AG09309 (cell line): ENCODE data around the gene DHFR2.
A peak's percentile ranks its signal among the peaks of the same experiment; 100 is the strongest.
"Not testable (repeated sequence)": the region's sequence is repeated elsewhere in the genome, so short reads cannot be mapped to it uniquely, and the experiment has no call there.

ENCODE experiments used
- DNase-seq: peaks from one replicate; pipeline ENCODE4 v3.0.0-alpha.2; 2010; ENCODE audit warnings: low read depth
- H3K4me3 ChIP-seq: 2 replicates; pipeline ENCODE4 v1.5.1; 2011; ENCODE audit warnings: mild to moderate bottlenecking, low read depth, low read length, moderate library complexity; ENCODE audit not compliant: control insufficient read depth
- TF ChIP-seq, protein P1 (sequence below): IDR thresholded peaks from 2 replicates; pipeline ENCODE4 v1.5.1; 2011; ENCODE audit warnings: mild to moderate bottlenecking, low read depth, low read length, inconsistent platforms; ENCODE audit not compliant: insufficient read depth, control insufficient read depth; ENCODE audit errors: missing control alignments

The DHFR2 gene

GRCh38 chr3:94062513-94063404 lies at the start of gene DHFR2, which contains the start of gene NSUN3:
DHFR2 (minus strand) TSS chr3:94062916; CDS start chr3:94061511, 1,405 bp downstream.
NSUN3 (plus strand) TSS chr3:94063061; CDS start chr3:94063127, 66 bp downstream.
- TF ChIP-seq, protein P1, sequence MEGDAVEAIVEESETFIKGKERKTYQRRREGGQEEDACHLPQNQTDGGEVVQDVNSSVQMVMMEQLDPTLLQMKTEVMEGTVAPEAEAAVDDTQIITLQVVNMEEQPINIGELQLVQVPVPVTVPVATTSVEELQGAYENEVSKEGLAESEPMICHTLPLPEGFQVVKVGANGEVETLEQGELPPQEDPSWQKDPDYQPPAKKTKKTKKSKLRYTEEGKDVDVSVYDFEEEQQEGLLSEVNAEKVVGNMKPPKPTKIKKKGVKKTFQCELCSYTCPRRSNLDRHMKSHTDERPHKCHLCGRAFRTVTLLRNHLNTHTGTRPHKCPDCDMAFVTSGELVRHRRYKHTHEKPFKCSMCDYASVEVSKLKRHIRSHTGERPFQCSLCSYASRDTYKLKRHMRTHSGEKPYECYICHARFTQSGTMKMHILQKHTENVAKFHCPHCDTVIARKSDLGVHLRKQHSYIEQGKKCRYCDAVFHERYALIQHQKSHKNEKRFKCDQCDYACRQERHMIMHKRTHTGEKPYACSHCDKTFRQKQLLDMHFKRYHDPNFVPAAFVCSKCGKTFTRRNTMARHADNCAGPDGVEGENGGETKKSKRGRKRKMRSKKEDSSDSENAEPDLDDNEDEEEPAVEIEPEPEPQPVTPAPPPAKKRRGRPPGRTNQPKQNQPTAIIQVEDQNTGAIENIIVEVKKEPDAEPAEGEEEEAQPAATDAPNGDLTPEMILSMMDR = no peak
- H3K4me3 ChIP-seq = peak within 1 kb of the TSS; percentile 74
- DNase-seq = peak; percentile 94

- DNase-seq = no peak
- TF ChIP-seq, protein P1 = no peak
- H3K4me3 ChIP-seq = no peak overlapping the region
Observed at GRCh38 chr3:94110854-94111253, 48.1 kb upstream of the DHFR2 start.

DNA sequence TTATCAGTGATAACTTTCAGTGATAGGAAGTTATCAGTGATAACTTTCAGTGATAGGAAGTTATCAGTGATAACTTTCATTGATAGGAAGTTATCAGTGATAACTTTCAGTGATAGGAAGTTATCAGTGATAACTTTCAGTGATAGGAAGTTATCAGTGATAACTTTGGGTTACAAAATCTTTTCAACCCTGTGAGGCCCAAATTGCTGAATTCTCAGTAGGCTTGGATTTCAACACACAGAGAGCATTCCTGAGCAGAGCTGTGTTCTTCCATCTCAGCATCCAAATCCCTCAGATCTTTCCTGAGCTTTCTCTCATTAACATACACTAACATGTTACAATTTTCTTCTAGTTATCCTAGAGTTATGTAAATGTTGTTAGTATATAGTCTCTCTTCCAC lies 47.5 kb upstream of the DHFR2 start:
- DNase-seq, H3K4me3 ChIP-seq: not testable (repeated sequence)

DNA sequence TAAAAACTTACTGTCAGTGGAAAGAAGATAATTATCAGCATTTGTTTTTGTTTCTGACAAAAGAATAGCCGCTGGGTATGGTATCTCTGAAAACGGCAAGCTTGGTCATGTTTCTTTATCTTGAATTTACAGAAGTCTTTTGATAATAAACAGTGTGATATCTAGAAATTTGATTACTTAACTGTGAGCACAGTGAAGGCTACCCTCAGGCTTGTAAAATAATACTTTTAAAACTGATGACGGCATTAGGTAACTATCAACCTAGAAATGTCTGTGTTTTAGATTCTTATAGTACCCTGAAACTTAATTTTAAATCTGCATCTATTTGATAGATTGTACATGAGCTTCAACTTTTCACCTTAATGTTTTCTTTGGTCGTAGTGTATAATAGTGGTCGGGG lies 43.6 kb upstream of the DHFR2 start:
- TF ChIP-seq, protein P1 = no peak
- H3K4me3 ChIP-seq = no peak overlapping the region
- DNase-seq = no peak

DNA sequence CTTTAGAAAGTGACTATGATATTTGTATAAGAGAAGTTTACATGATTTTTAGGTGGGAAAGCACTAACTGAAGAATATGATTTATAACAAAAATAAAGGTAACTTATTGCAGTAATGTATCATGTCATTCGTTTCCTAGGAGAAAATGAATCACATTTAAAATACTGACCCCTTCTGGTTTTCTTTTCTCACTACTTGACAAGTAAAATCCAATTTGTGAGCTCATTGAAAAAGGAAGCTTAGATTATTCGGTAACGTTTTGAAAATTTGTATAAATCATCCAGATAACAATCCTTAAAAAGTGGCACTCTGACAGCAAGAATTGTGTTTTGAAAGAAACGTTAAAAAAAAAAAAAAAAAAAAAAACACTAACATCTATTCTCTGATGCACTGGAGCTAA lies 39.1 kb upstream of the DHFR2 start:
- no peak overlapping the region for H3K4me3 ChIP-seq
- no peak for DNase-seq
- TF ChIP-seq, protein P1 = peak; percentile 21

DNA sequence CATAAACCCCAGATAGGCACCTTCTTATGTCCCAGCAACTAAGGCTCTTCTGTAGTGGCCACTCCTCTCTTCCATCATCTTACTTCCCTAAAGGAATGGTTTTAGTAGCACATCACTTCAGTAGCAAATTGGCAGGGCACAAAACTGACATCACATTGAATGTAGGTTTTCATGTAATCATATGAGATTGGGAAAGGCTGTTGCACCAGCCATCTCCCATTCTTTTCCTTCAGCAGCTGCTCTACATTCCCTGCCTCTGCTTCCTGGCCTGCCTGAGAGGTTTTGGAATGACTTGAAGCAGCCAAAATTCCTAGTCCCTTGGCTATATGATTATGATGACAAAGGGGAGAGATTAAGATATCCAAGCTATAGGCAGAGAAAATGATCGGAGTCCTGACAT lies 36.6 kb upstream of the DHFR2 start:
- TF ChIP-seq, protein P1 = no peak
- no peak for DNase-seq
- no peak overlapping the region for H3K4me3 ChIP-seq

- no peak overlapping the region for H3K4me3 ChIP-seq
- DNase-seq = no peak
- TF ChIP-seq, protein P1 = no peak
Observed at GRCh38 chr3:94098452-94098851, 35.7 kb upstream of the DHFR2 start.
